Adrenal gland (tissue), 12 donors: ENCODE data around the gene XPR1. TPM values are rescaled to one million over a fixed set of nuclear protein-coding genes. Genes with fewer than 3 reads are reported as not detected.
"Not testable (repeated sequence)": the region's sequence is repeated elsewhere in the genome, so short reads cannot be mapped to it uniquely, and the experiment has no call there.

Source experiments
- DNase-seq, 7 donors: peaks; one replicate each; pipeline ENCODE4 v3.0.0-alpha.2; 2019 to 2020
- H3K27ac ChIP-seq, 5 donors: fragments of 200-600 bp; sonication (generic) in 4 of 5; 1 replicate in 3 of 5; 2 replicates in 2 of 5; pipeline versions ENCODE4 v1.5.1 to v1.8.0; 2016 to 2020; ENCODE audit warnings: mild to moderate bottlenecking in 1 of 5
- H3K27me3 ChIP-seq: fragments of 200-600 bp; 2 replicates; pipeline ENCODE4 v1.8.0; 2021
- H3K36me3 ChIP-seq, 2 donors: fragments of 200-600 bp; replicated peaks in 1 of 2; 1 replicate in 1 of 2; 2 replicates in 1 of 2; pipeline versions ENCODE4 v1.5.1 to v1.8.0; 2018 to 2022
- H3K4me1 ChIP-seq, 2 donors: fragments of 200-600 bp; replicated peaks in 1 of 2; 1 replicate in 1 of 2; 2 replicates in 1 of 2; pipeline versions ENCODE4 v1.5.1 to v1.8.0; 2018 to 2021
- H3K4me3 ChIP-seq, 4 donors: fragments of 200-600 bp; sonication (generic) in 3 of 4; one replicate each; pipeline ENCODE4 v1.5.1; 2016 to 2018
- H3K9me3 ChIP-seq, 3 donors: fragments of 200-600 bp; sonication (generic) in 1 of 3; replicated peaks in 1 of 3; 1 replicate in 2 of 3; 2 replicates in 1 of 3; pipeline versions ENCODE4 v1.5.1 to v1.8.0; 2016 to 2021
- POLR2A ChIP-seq, 2 donors: fragments of 450-650 bp; IDR thresholded peaks; one replicate each; pipeline ENCODE4 v1.6.1; 2017; ENCODE audit warnings: antibody characterized with exemption in 2 of 2, mild to moderate bottlenecking in 2 of 2, moderate library complexity in 1 of 2
- WGBS, 4 donors: extraction: QIAGEN DNeasy Blood & Tissue Kit in 2 of 4; methylation state at CpG; one replicate each; pipeline versions ENCODE4 v1.1.5 to v1.1.7; 2013 to 2017; 5-methylcytosine and 5-hydroxymethylcytosine counted together
- intact Hi-C, 2 donors: fragments of 100-400 bp; cut with DNase I; formaldehyde crosslinking; loops; one replicate each; pipeline versions ENCODE4 v1.14.1 to v1.15.0; 2022 to 2023
- polyA plus RNA-seq, 3 donors: library from polyadenylated mRNA; stranded (reverse); fragments of 200-250 nt in 2 of 3; fragments of 350-450 nt in 1 of 3; fragmentation: Illumina TruSeq in 1 of 3; extraction: RNeasy Lipid Tissue Mini Kit (QIAGEN cat#74804) in 1 of 3; gene quantifications; one replicate each; pipeline ENCODE4 v1.2.3, GENCODE V29; 2013 to 2014
- total RNA-seq, 9 donors: library from RNA; depleted of rRNA in 4 of 9; stranded (reverse); fragments of >200 nt in 4 of 9; fragments of 120-200 nt in 1 of 9; fragmentation: NEBNext Ultra II Directional in 1 of 9; extraction: Animal tissue kit (Norgen Biotek cat#: 25700) in 1 of 9; gene quantifications; one replicate each; pipeline versions ENCODE4 v1.1.0 to v1.2.4, GENCODE V29; 2013 to 2023
- TF ChIP-seq, protein P1 (sequence below), 6 experiments: fragments of 450-650 bp in 4 of 6; fragments of 200-600 bp in 2 of 6; sonication (generic) in 1 of 6; IDR thresholded peaks; 1 replicate in 5 of 6; 2 replicates in 1 of 6; pipeline versions ENCODE4 v1.5.1 to v1.8.0; 2016 to 2021; ENCODE audit warnings: antibody characterized with exemption in 6 of 6, mild to moderate bottlenecking in 2 of 6, moderate library complexity in 1 of 6
- donor health status: healthy with polysubstance abuse.
- donor health status: Bipolar disorder and iron deficiency.
- donor health status: DM: yes; HTN: yes; CAD: no.
- donor health status: DM: no; HTN: no; CAD: no.
- donor health status: DM: no; HTN: no; CAD: no.
- donor health status: DM: yes; HTN: yes; CAD: no.

Gene XPR1
- total and polyA plus RNA-seq, 12 donors: 4.8 to 53.0 (median 24.1) TPM

GRCh38 chr1:180720753-180721152, 88.9 kb downstream of the XPR1 start:
- H3K4me1 ChIP-seq: peaks cover 0 to 32% of the 10 kb centered on the region in 2 donors
- no peaks in the 10 kb centered on the region for H3K27me3 ChIP-seq
- no peak overlapping the region for H3K4me3 ChIP-seq
- no peaks in the 10 kb centered on the region for H3K36me3 ChIP-seq
- 90 to 98% (median 93%) methylated on average over 4 of the region's 4 CpGs for WGBS, 4 donors
- H3K9me3 ChIP-seq: no peaks in the 10 kb centered on the region
- TF ChIP-seq, protein P1, sequence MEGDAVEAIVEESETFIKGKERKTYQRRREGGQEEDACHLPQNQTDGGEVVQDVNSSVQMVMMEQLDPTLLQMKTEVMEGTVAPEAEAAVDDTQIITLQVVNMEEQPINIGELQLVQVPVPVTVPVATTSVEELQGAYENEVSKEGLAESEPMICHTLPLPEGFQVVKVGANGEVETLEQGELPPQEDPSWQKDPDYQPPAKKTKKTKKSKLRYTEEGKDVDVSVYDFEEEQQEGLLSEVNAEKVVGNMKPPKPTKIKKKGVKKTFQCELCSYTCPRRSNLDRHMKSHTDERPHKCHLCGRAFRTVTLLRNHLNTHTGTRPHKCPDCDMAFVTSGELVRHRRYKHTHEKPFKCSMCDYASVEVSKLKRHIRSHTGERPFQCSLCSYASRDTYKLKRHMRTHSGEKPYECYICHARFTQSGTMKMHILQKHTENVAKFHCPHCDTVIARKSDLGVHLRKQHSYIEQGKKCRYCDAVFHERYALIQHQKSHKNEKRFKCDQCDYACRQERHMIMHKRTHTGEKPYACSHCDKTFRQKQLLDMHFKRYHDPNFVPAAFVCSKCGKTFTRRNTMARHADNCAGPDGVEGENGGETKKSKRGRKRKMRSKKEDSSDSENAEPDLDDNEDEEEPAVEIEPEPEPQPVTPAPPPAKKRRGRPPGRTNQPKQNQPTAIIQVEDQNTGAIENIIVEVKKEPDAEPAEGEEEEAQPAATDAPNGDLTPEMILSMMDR (IDR thresholded peaks at IDR 0.05): no peak
- no peak for TF ChIP-seq POLR2A (IDR thresholded peaks at IDR 0.05)
- no peak for DNase-seq
- no peak overlapping the region for H3K27ac ChIP-seq
- intact Hi-C loops: no loop called here

DNA sequence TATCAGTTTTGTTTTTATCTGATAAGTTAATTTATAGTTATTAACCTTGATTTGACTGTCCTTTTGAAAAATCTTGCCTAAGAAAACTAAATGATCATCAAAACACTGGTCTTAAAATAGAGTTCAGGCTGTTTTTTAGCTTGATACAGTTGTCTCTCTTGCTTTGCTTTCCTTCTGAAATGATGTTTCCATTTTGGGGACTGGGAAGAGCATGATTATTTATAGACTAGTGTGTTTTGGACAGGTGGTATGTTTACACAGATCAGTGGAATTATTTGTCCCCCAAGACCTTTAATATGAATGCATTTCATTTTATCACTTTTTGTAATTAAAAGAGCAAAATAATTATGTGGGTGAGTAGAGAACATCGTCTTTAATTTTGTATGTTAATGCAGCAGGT, 90.8 kb downstream of the XPR1 start:
- WGBS, 4 donors: 89 to 97% (median 95%) methylated on average over 1 of the region's 1 CpG
- intact Hi-C loops: no loop called here
- Histone ChIP-seq H3K27ac (no peak overlapping the region), H3K4me3 (no peak overlapping the region), H3K9me3 (no peaks in the 10 kb centered on the region), H3K4me1 (peaks cover 0 to 32% of the 10 kb centered on the region in 2 donors), H3K36me3 (no peaks in the 10 kb centered on the region), H3K27me3 (no peaks in the 10 kb centered on the region)
- TF ChIP-seq POLR2A (IDR thresholded peaks at IDR 0.05): no peak
- TF ChIP-seq, protein P1 (IDR thresholded peaks at IDR 0.05): no peak
- no peak for DNase-seq

GRCh38 chr1:180724055-180724454, 92.2 kb downstream of the XPR1 start:
- Histone ChIP-seq H3K9me3 (no peaks in the 10 kb centered on the region), H3K4me3 (no peak overlapping the region), H3K27ac (no peak overlapping the region), H3K4me1 (peaks cover 0 to 32% of the 10 kb centered on the region in 2 donors), H3K27me3 (no peaks in the 10 kb centered on the region), H3K36me3 (no peaks in the 10 kb centered on the region)
- no peak for TF ChIP-seq POLR2A (IDR thresholded peaks at IDR 0.05)
- TF ChIP-seq, protein P1 (IDR thresholded peaks at IDR 0.05): no peak
- intact Hi-C loops: no loop called here
- DNase-seq: no peak
- WGBS, 4 donors: 37 to 53% (median 40%) methylated on average over 1 of the region's 1 CpG

GRCh38 chr1:180726024-180726423, 94.2 kb downstream of the XPR1 start:
- WGBS, 4 donors: 94 to 98% (median 96%) methylated on average over 6 of the region's 6 CpGs
- H3K4me3 ChIP-seq, H3K9me3 ChIP-seq, H3K27me3 ChIP-seq, H3K36me3 ChIP-seq, DNase-seq, intact Hi-C loops, H3K27ac ChIP-seq: not testable (repeated sequence)
- H3K4me1 ChIP-seq: peaks cover 0 to 32% of the 10 kb centered on the region in 2 donors

DNA sequence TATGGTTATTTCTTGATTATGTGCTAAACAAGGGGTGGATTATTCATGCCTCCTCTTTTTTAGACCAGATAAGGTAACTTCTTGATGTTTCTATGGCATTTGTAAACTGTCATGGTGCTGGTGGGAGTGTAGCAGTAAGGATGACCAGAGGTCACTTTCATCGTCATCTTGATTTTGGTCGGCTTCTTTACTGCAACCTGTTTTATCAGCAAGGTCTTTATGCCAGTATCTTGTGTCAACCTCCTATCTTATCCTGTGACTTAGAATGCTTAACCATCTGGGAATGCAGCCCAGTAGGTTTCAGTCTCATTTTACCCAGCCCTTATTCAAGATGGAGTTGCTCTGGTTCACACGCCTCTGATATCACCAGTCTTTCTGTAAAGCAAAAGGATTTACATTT, 95.9 kb downstream of the XPR1 start:
- H3K36me3 ChIP-seq, DNase-seq, H3K9me3 ChIP-seq, H3K4me3 ChIP-seq, H3K27ac ChIP-seq, intact Hi-C loops, H3K27me3 ChIP-seq: not testable (repeated sequence)
- 56 to 75% (median 69%) methylated on average over 3 of the region's 3 CpGs for WGBS, 4 donors
- H3K4me1 ChIP-seq: peaks cover 0 to 27% of the 10 kb centered on the region in 2 donors
